Hepatocyte (in vitro differentiated cells): Measurements from ENCODE around the gene SMIM7. TPM values are rescaled to one million over a fixed set of nuclear protein-coding genes. Genes with fewer than 3 reads are reported as not detected.

Experiments
- DNase-seq: peaks from one replicate; pipeline ENCODE4 v3.0.0-alpha.2; 2016; ENCODE audit warnings: low spot score
- H2AFZ ChIP-seq: fragments of 200-600 bp; sonication (generic); 2 replicates; pipeline ENCODE4 v1.6.0; 2016; ENCODE audit warnings: antibody characterized with exemption, mild to moderate bottlenecking
- H3K27ac ChIP-seq: fragments of 200-600 bp; sonication (generic); 2 replicates; pipeline ENCODE4 v1.5.1; 2016; ENCODE audit warnings: mild to moderate bottlenecking
- H3K27me3 ChIP-seq: fragments of 200-600 bp; sonication (generic); 2 replicates; pipeline ENCODE4 v1.6.1; 2016
- H3K36me3 ChIP-seq: fragments of 200-600 bp; sonication (generic); replicated peaks from 2 replicates; pipeline ENCODE4 v1.5.1; 2016; ENCODE audit warnings: low read depth; ENCODE audit not compliant: insufficient read depth
- H3K4me1 ChIP-seq: fragments of 200-600 bp; sonication (generic); 2 replicates; pipeline ENCODE4 v1.5.1; 2016; ENCODE audit warnings: mild to moderate bottlenecking, moderate library complexity; ENCODE audit not compliant: insufficient read depth
- H3K4me2 ChIP-seq: fragments of 200-600 bp; sonication (generic); 2 replicates; pipeline ENCODE4 v1.6.0; 2016
- H3K4me3 ChIP-seq: fragments of 200-600 bp; sonication (generic); 2 replicates; pipeline ENCODE4 v1.5.1; 2016; ENCODE audit warnings: mild to moderate bottlenecking
- H3K79me2 ChIP-seq: fragments of 200-600 bp; sonication (generic); 2 replicates; pipeline ENCODE4 v1.6.0; 2017; ENCODE audit warnings: mild to moderate bottlenecking
- H3K9me2 ChIP-seq: fragments of 200-600 bp; sonication (generic); replicated peaks from 2 replicates; pipeline ENCODE4 v1.6.0; 2017; ENCODE audit warnings: mild to moderate bottlenecking; ENCODE audit not compliant: insufficient read depth
- H3K9me3 ChIP-seq: fragments of 200-600 bp; sonication (generic); 2 replicates; pipeline ENCODE4 v1.5.1; 2016; ENCODE audit warnings: low read depth, mild to moderate bottlenecking
- H4K20me1 ChIP-seq: fragments of 200-600 bp; sonication (generic); 2 replicates; pipeline ENCODE4 v1.6.0; 2016; ENCODE audit warnings: mild to moderate bottlenecking; ENCODE audit not compliant: insufficient read depth, poor library complexity, severe bottlenecking
- EZH2 ChIP-seq: fragments of 200-600 bp; sonication (generic); IDR thresholded peaks from 2 replicates; pipeline ENCODE4 v1.6.1; 2016; ENCODE audit warnings: antibody characterized with exemption, mild to moderate bottlenecking, borderline replicate concordance
- EZH2phosphoT487 ChIP-seq: fragments of 200-600 bp; sonication (generic); IDR thresholded peaks from one replicate; pipeline ENCODE4 v1.6.1; 2018; ENCODE audit warnings: antibody characterized with exemption, mild to moderate bottlenecking, low read depth, moderate library complexity; ENCODE audit not compliant: unreplicated experiment, severe bottlenecking
- WGBS: methylation state at CpG from one replicate; pipeline ENCODE4 v1.1.6; 2016; ENCODE audit warnings: low lambda C conversion rate; ENCODE audit errors: missing lambda C conversion rate; 5-methylcytosine and 5-hydroxymethylcytosine counted together
- polyA plus RNA-seq: library from polyadenylated mRNA; unstranded; fragments of >200 nt; fragmentation: Nextera tagmentation; extraction: Ambion mirVana; gene quantifications from 2 replicates; pipeline ENCODE4 v1.2.1, GENCODE V29; 2016
- total RNA-seq: library from RNA; depleted of rRNA; stranded (reverse); fragments of >200 nt; gene quantifications from 2 replicates; pipeline ENCODE4 v1.2.3, GENCODE V29; 2014
- TF ChIP-seq, protein P1 (sequence below): fragments of 200-600 bp; sonication (generic); IDR thresholded peaks from 2 replicates; pipeline ENCODE4 v1.5.1; 2016; ENCODE audit warnings: antibody characterized with exemption, mild to moderate bottlenecking; ENCODE audit not compliant: poor library complexity

SMIM7 gene
- total and polyA plus RNA-seq, 2 experiments from 2014 or later, result 99.2 to 141 TPM

DNA sequence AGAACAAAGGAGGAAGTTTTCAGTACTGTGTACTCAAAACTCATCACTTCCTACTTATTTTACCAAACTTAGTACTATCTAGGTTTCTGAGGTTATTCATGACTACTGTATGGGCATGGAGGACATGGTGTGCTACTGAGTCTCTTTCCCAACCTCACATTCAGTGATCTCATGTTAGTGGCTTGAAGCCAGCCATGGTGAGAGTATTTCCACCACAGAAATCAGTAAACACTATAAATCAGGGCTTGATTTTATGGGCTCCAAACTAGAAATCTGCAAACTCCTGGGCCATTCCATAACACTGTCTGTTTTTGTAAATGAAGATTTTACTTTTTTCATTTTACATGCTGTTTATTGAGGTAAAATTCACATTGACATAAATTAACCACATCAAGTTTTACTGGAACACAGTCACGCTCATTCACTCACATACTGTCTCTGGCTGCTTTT, 51.6 kb downstream of the SMIM7 start:
- Histone ChIP-seq H3K4me2 (peak overlapping the region; percentile 13), H3K27ac (peak overlapping the region; percentile 61), H3K4me3 (no peak overlapping the region), H2AFZ (no peak overlapping the region), H3K4me1 (no peaks in the 10 kb centered on the region), H3K36me3 (no peaks in the 10 kb centered on the region), H3K27me3 (no peaks in the 10 kb centered on the region), H3K9me3 (no peaks in the 10 kb centered on the region), H3K79me2 (peaks cover 96% of the 10 kb centered on the region), H3K9me2 (no peaks in the 10 kb centered on the region), H4K20me1 (peaks cover 80% of the 10 kb centered on the region)
- 64% methylated on average over 1 of the region's 1 CpG for WGBS
- DNase-seq, result peak; percentile 56
- TF ChIP-seq, protein P1, sequence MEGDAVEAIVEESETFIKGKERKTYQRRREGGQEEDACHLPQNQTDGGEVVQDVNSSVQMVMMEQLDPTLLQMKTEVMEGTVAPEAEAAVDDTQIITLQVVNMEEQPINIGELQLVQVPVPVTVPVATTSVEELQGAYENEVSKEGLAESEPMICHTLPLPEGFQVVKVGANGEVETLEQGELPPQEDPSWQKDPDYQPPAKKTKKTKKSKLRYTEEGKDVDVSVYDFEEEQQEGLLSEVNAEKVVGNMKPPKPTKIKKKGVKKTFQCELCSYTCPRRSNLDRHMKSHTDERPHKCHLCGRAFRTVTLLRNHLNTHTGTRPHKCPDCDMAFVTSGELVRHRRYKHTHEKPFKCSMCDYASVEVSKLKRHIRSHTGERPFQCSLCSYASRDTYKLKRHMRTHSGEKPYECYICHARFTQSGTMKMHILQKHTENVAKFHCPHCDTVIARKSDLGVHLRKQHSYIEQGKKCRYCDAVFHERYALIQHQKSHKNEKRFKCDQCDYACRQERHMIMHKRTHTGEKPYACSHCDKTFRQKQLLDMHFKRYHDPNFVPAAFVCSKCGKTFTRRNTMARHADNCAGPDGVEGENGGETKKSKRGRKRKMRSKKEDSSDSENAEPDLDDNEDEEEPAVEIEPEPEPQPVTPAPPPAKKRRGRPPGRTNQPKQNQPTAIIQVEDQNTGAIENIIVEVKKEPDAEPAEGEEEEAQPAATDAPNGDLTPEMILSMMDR, result no peak
- TF ChIP-seq EZH2phosphoT487 (no peak), EZH2 (no peak)

GRCh38 chr19:16607819-16608218, 52.1 kb downstream of the SMIM7 start:
- Histone ChIP-seq H3K4me1 (no peaks in the 10 kb centered on the region), H3K9me3 (no peaks in the 10 kb centered on the region), H3K36me3 (no peaks in the 10 kb centered on the region), H3K27me3 (no peaks in the 10 kb centered on the region), H3K4me2 (no peak overlapping the region), H4K20me1 (peaks cover 80% of the 10 kb centered on the region), H3K79me2 (peaks cover 96% of the 10 kb centered on the region), H3K9me2 (no peaks in the 10 kb centered on the region), H3K27ac (peak overlapping the region; percentile 61), H2AFZ (no peak overlapping the region), H3K4me3 (no peak overlapping the region)
- TF ChIP-seq EZH2 (no peak), EZH2phosphoT487 (no peak)
- TF ChIP-seq, protein P1, result no peak
- DNase-seq, result no peak
- WGBS, result 98% methylated on average over 12 of the region's 12 CpGs

- H3K4me3 ChIP-seq, result no peak overlapping the region
- WGBS, result 89% methylated on average over 8 of the region's 8 CpGs
- DNase-seq, result no peak
- no peak overlapping the region for H3K27ac ChIP-seq
- no peaks in the 10 kb centered on the region for H3K9me3 ChIP-seq
- H3K9me2 ChIP-seq, result no peaks in the 10 kb centered on the region
- no peaks in the 10 kb centered on the region for H3K36me3 ChIP-seq
- no peaks in the 10 kb centered on the region for H3K4me1 ChIP-seq
- no peak overlapping the region for H3K4me2 ChIP-seq
- TF ChIP-seq EZH2phosphoT487 (no peak), EZH2 (no peak)
- TF ChIP-seq, protein P1, result no peak
- H3K79me2 ChIP-seq, result peaks cover 96% of the 10 kb centered on the region
- H2AFZ ChIP-seq, result no peak overlapping the region
- peaks cover 77% of the 10 kb centered on the region for H4K20me1 ChIP-seq
- H3K27me3 ChIP-seq, result no peaks in the 10 kb centered on the region
Measured at GRCh38 chr19:16605553-16605994, 54.4 kb downstream of the SMIM7 start.
